Colonic mucosa (tissue), 4 donors: ENCODE measurements around the gene PIK3C3. TPM values are rescaled to one million over a fixed set of nuclear protein-coding genes. Genes with fewer than 3 reads are reported as not detected.

Experiments
- DNase-seq: peaks from one replicate; pipeline ENCODE4 v3.0.0-alpha.2; 2020
- H3K27ac ChIP-seq: fragments of 200-600 bp; one replicate; pipeline ENCODE4 v1.8.0; 2021
- H3K27me3 ChIP-seq: fragments of 200-600 bp; one replicate; pipeline ENCODE4 v1.8.0; 2021
- H3K36me3 ChIP-seq: fragments of 200-600 bp; one replicate; pipeline ENCODE4 v1.8.0; 2021
- H3K4me1 ChIP-seq: fragments of 200-600 bp; one replicate; pipeline ENCODE4 v1.8.0; 2021; ENCODE audit warnings: mild to moderate bottlenecking
- H3K4me3 ChIP-seq: fragments of 200-600 bp; one replicate; pipeline ENCODE4 v1.8.0; 2021
- H3K9ac ChIP-seq, 2 donors: one replicate each; pipeline ENCODE4 v1.7.0; 2013; ENCODE audit warnings: control low read depth in 2 of 2, low read depth in 2 of 2, low read length in 2 of 2
- H3K9me3 ChIP-seq: fragments of 200-600 bp; one replicate; pipeline ENCODE4 v1.8.0; 2021
- CTCF ChIP-seq: fragments of 200-600 bp; IDR thresholded peaks from one replicate; pipeline ENCODE4 v1.8.0; 2022; ENCODE audit warnings: antibody characterized with exemption, mild to moderate bottlenecking
- intact Hi-C: fragments of 100-400 bp; cut with DNase I; formaldehyde crosslinking; loops from one replicate; pipeline ENCODE4 v1.14.1; 2022
- total RNA-seq, 2 donors: library from RNA; stranded (reverse); fragmentation: NEBNext Ultra II Directional in 1 of 2; extraction: Animal tissue kit (Norgen Biotek cat#: 25700) in 1 of 2; gene quantifications; one replicate each; pipeline ENCODE4 v1.2.1, GENCODE V29; 2021
- donor health status: healthy.
- donor health status: DM: no; HTN: no; CAD: no.
- donor health status: DM: no; HTN: no; CAD: no.

PIK3C3 gene
- total RNA-seq, 2 donors from 2014 or later, result 32.0 to 40.3 TPM

- Histone ChIP-seq H3K27ac (no peak overlapping the region), H3K9me3 (no peaks in the 10 kb centered on the region), H3K4me1 (peaks cover 6% of the 10 kb centered on the region), H3K27me3 (no peaks in the 10 kb centered on the region), H3K9ac (peak overlapping the region in 1 of 2 donors; percentile 12), H3K36me3 (no peaks in the 10 kb centered on the region), H3K4me3 (no peak overlapping the region)
- no peak for DNase-seq
- TF ChIP-seq CTCF, result no peak
- intact Hi-C loops, result no loop called here
Measured at GRCh38 chr18:42113529-42114191, 158.6 kb downstream of the PIK3C3 start.

GRCh38 chr18:42114310-42114943 lies 159.4 kb downstream of the PIK3C3 start:
- H3K27ac ChIP-seq, result no peak overlapping the region

GRCh38 chr18:42126586-42126985 lies 171.6 kb downstream of the PIK3C3 start:
- Histone ChIP-seq H3K4me3 (no peak overlapping the region), H3K36me3 (no peaks in the 10 kb centered on the region), H3K27ac (no peak overlapping the region), H3K4me1 (no peaks in the 10 kb centered on the region), H3K27me3 (no peaks in the 10 kb centered on the region), H3K9me3 (no peaks in the 10 kb centered on the region), H3K9ac (no peak overlapping the region)
- no peak for DNase-seq
- TF ChIP-seq CTCF, result no peak
- intact Hi-C loops, result no loop called here

More at GRCh38 chr18:42114310-42114943, 159.4 kb downstream of the PIK3C3 start:
- Histone ChIP-seq H3K4me3 (no peak overlapping the region), H3K4me1 (peaks cover 6% of the 10 kb centered on the region), H3K9me3 (no peaks in the 10 kb centered on the region), H3K36me3 (no peaks in the 10 kb centered on the region), H3K9ac (no peak overlapping the region), H3K27me3 (no peaks in the 10 kb centered on the region)
- peak; percentile 69 for DNase-seq
- intact Hi-C loops, result no loop called here
- TF ChIP-seq CTCF, result peak; percentile 77

GRCh38 chr18:42131066-42131929 lies 176.3 kb downstream of the PIK3C3 start:
- H3K27ac ChIP-seq, result no peak overlapping the region
- no peaks in the 10 kb centered on the region for H3K4me1 ChIP-seq
- TF ChIP-seq CTCF, result no peak
- peak; percentile 22 for DNase-seq
- no peak overlapping the region for H3K9ac ChIP-seq
- H3K9me3 ChIP-seq, result no peaks in the 10 kb centered on the region
- intact Hi-C loops, result no loop called here
- no peaks in the 10 kb centered on the region for H3K27me3 ChIP-seq
- no peaks in the 10 kb centered on the region for H3K36me3 ChIP-seq
- no peak overlapping the region for H3K4me3 ChIP-seq

- DNase-seq, result no peak
- no peaks in the 10 kb centered on the region for H3K27me3 ChIP-seq
- intact Hi-C loops, result no loop called here
- H3K9ac ChIP-seq, result no peak overlapping the region
- TF ChIP-seq CTCF, result no peak
- H3K9me3 ChIP-seq, result no peaks in the 10 kb centered on the region
- no peaks in the 10 kb centered on the region for H3K36me3 ChIP-seq
- H3K4me1 ChIP-seq, result no peaks in the 10 kb centered on the region
- H3K27ac ChIP-seq, result no peak overlapping the region
- no peak overlapping the region for H3K4me3 ChIP-seq
Measured at GRCh38 chr18:42131930-42132244, 176.9 kb downstream of the PIK3C3 start.
